HG03558 (cell line): ENCODE results near the gene C13orf42.

ENCODE experiments used
- ATAC-seq: cut with Tn5 transposase; IDR thresholded peaks from one replicate; pipeline ENCODE4 v1.9.1; 2021; ENCODE audit warnings: moderate number of reproducible peaks; ENCODE audit not compliant: unreplicated experiment; ENCODE audit errors: extremely low read depth

Gene C13orf42

GRCh38 chr13:51036418-51036817, 74.7 kb downstream of the C13orf42 start:
- ATAC-seq = no peak

GRCh38 chr13:51035978-51036377, 75.1 kb downstream of the C13orf42 start:
- no peak for ATAC-seq

- no peak for ATAC-seq
Observed at GRCh38 chr13:51035469-51035868, 75.6 kb downstream of the C13orf42 start.

GRCh38 chr13:51034906-51035305, 76.2 kb downstream of the C13orf42 start:
- ATAC-seq = no peak

- no peak for ATAC-seq
Observed at GRCh38 chr13:51033421-51034185, 77.5 kb downstream of the C13orf42 start.

GRCh38 chr13:51032831-51033230, 78.2 kb downstream of the C13orf42 start:
- no peak for ATAC-seq
